NOMO-1 treated with DMSO at 0.1 percent for 48 hours (cell line): ENCODE measurements around the gene THOC3.
"Not testable (repeated sequence)": the region's sequence is repeated elsewhere in the genome, so short reads cannot be mapped to it uniquely, and the experiment has no call there.

Source experiments
- DNase-seq: peaks from one replicate; lab custom pipeline; 2025; ENCODE audit not compliant: unreplicated experiment; lab: John Stamatoyannopoulos, UW

Gene THOC3

DNA sequence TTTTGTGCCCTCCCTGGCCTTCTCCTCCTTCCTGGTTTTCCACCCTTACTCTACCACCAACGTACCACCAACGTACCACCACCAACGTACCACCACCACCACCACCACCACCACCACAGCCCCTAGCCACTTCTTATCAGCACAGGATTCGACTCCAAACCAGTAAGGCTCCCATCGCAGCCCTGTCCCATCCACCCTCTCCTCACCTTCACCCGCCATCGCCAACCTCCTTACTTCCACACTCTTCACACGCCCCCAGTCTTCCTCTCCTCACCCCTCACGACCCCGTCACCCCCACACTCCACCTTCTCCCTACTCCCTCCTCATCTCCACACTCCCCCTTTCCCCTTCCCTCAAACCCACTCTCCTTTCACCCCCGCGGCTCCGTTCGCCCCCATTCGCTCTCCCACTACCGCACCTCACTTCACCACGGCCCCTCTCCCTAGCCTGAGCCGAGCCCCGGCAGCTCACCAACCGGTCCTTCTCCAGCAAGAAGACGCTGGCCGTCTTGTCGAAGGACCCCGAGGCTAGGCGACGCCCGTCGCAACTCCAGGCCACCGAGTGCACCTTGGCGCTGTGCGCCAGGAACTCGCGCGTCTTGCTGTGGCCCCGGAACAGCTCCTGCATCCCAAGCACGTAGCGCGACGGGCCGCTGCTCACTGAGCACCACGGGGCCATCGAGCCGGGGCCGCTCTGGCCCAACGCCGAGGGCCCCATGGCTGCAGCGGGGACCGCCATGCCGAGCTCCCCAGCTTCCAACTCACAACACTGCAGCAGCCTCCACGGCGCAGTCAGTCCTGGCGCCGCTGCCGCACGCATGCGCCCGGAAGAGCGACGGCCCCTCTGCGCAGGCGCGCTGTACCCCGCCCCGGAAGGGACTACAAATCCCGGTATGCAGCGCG is at the start of gene THOC3:
THOC3 (minus strand) TSS at position 845 of the 902 bp plus-strand sequence; CDS start at position 738, 107 bp downstream.
- not testable (repeated sequence) for DNase-seq

DNA sequence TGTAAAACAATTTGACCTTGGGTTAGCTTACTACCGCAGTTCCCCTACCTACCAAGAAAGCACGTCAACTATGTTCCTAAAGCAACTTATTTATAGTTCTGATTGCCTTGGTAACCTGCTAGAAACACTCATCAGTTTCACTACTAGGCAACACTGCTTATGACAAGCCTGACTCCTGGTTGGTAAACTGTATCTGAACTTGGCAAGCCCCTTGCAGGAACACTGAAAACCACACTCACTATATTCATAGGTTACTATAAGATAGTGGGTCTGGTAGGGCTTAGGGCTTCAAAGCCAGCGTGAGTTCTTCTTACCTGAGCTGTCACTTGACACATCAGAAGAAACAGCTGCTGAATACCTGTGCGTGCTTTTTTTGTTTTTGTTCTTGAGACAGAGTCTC is 49.2 kb upstream of the THOC3 start:
- DNase-seq, result not testable (repeated sequence)

GRCh38 chr5:176014360-176014759 is 46.2 kb upstream of the THOC3 start:
- not testable (repeated sequence) for DNase-seq

DNA sequence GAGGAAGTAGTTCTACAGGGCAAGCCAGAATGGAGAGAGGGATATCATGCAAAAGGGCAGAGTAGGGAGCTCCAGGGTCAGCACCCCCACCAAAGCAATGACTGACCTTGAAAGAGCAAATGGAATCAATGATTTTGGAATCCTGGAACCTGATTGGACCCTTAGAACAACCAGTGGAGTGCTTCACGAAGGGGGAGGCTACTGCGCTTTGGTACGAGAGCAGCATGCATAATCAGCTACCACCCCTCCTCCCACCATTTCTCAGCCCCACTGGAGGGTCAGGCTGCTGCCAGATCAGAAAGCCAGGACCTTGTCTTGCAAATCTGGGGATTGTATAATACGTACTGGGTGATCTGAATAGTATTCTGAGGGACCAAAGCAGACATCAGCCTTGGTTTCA is 43.0 kb upstream of the THOC3 start:
- DNase-seq, result not testable (repeated sequence)

DNA sequence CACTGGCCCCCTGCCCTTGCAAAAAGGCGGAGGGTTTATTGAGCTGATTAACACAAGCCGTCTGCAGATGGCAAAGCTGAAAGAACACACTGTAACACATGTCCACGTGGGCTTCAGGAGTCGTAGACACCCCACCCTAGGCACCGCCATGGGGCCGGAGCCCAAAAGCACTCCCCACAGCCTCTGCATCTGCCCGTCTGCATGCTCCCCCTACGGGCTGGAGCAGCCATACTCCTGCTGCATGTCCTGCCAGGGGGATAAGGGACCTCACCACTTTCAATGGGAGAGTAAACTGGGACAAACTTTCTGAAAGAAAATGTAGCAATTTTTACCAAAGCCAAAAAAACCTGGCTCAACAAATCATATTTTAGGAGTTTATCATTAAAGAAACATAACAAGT is 42.1 kb upstream of the THOC3 start:
- not testable (repeated sequence) for DNase-seq

DNA sequence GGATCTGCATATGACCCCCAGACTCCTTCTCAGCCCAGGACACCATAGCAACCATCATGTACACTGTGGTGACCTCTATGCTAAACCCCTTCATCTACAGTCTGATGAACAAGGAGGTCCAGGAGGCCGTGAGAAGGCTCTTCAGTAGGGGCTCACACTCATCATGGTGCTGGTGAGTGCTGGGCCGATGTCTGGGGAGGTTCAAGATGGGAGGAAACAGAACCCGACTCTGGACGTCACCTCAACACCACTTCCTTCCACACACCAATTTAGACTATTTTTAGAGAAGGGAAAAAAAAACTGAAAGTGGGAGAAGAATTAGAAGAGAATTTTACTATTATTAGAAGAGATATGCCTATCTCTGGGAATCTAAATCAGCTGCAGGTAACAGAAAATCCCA is 39.1 kb upstream of the THOC3 start:
- not testable (repeated sequence) for DNase-seq

DNA sequence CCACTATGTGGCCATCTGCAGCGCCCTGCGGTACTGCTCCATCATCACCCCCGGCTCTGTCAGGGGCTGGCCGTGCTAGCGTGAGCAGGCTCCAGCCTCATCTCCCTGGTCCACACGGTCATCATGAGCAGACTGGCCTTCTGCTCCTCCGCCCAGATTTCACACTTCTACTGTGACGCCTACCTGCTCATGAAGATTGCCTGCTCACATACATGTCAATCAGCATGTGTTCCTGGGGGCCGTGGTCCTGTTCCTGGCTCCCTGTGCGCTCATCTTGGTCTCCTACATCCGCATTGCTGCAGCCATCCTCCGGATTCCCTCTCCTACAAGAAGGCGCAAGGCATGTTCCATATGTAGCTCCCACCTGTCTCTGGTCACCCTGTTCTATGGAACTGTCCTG is 38.7 kb upstream of the THOC3 start:
- DNase-seq, result not testable (repeated sequence)

DNA sequence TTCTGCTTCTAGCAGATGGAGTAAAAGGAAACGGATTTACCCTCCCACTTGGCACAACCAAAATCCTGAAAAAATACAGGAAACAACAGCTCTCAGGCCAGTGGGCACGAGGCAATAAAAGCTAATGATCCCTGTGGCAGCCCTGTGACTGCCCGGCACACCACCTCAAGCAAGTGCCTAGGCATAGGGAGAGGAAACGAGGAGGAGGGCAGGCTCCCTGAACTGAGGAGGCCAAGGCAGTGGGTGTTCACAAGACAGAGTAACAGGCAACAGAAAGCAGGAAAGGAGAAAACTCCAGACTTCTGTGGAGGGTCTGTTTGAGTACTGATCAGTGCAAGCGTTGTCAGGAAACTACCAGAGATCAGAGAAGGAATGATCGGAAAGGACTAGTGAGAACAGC is 29.9 kb upstream of the THOC3 start:
- DNase-seq, result not testable (repeated sequence)

GRCh38 chr5:175997495-175997894 is 29.4 kb upstream of the THOC3 start:
- not testable (repeated sequence) for DNase-seq

DNA sequence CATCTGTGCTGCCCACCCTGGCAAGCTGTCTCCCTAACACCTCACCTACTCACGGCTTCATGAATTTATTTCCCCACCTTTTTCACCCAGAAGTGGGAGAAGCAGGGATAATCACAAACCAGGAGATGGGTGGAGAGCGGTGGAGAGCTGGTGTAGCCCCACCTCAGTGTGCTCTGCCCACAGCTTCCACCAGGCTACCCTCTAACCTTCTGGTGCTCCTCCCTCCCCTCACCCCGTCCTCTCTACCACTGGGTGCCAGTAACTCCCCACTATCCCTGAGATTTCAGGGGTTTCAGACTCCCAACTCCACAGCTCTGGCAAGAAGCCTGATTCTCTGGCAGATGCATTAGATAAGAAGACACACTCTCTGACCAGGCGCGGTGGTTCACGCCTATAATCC is 28.7 kb upstream of the THOC3 start:
- not testable (repeated sequence) for DNase-seq

DNA sequence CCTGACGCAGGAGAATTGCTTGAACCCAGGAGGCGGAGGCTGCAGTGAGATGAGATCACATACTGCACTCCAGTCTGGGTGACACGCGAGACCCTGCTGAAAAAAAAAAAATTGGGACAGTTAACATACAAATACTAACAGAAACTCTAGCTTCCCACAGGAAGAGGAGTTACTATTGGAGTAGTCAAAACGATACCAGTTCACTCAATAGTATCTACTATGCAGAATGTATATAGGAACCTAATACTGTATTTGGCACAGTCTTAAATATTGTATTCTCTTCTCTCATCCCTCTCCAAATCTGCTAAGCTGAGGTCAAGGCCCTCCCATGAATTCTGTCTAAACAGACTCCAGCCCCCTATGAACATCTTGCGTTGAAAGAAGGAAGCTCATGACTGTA is 27.4 kb upstream of the THOC3 start:
- not testable (repeated sequence) for DNase-seq

DNA sequence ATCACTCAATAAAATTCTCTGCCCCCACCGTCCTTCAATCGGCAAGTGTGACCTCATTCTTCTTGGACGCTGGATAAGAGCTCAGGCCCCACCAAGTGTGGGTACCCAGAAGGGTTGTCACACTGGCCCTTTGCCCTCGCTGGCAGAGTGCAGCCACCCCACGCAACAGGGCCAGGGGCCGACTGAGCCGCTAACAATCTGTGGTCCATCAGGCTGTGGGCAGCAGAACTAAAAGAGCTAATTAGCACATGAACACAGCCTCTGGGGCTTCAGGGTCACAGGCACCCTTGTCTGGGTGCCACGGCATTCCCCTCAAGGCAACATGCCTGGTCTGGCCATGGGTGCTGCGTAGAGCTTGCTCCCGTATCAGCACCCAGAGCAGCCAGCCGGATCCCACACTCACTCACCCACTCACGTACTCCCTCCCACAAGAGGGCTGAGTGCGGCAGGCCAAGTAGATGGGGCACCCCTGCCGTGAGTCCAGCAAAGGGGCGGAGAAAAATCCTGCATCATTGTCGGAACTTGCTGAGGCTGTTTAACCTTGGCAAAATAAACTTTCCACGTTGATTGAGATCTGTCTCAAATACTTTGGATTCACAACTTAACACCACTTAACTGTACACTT is 11.4 kb upstream of the THOC3 start:
- DNase-seq, result not testable (repeated sequence)

GRCh38 chr5:175968381-175968780 is 266 bp upstream of the THOC3 start:
- DNase-seq, result not testable (repeated sequence)

GRCh38 chr5:175962329-175962728 is 5.8 kb downstream of the THOC3 start:
- not testable (repeated sequence) for DNase-seq

DNA sequence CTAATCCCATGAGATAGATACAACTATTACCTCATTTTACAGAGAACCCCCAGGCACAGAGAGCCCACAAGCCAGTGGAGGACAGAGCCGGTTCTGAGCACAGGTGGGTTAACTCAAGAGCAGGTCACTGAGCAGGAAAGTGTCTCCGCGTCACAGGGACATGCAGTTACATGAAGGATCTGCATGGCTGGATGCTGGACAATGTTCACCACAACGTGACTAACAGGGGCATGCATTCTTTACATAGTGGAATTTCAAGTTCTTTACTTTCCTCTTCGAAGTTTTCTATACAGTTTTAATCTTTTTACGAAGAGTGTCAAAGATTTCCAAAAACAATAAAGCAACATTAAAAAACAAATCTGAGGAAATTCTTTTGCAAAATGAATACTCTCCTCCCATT is 7.9 kb downstream of the THOC3 start:
- not testable (repeated sequence) for DNase-seq

DNA sequence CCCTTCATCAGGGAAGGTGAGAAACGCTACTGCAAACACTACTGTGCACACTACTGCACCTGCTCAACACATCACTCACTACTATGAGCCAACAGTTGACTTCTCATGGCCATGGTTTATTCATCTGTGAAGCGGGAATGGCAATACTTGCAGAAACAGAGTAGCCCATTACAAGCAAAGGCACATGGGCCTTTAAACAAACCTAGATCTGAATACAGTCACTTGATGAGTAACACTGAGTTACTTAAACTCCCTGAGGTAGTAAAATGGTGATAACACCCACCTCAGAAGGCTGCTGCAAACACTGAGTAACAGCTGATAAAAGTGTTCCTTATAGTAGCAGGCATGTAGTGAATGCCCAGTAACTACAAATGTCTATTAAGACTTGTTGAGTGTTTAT is 9.6 kb downstream of the THOC3 start:
- not testable (repeated sequence) for DNase-seq

DNA sequence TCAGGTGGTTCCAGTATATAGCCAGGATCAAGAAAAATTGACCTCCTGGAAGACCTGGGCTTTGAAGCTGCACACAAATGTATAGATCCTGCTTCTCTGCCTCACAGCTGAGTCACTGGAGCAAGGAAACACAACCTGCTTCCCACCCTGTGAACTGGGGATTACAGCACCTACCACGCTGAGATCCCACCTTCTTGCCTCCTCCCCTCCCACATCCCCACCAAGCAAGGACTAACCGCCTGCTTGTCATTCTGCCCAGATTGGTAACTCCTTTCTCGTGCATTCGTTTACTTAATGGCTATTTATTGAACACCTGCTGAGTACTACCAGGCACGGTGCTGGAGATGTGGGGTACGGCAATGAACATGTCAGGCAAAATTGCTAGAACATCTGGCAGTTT is 14.0 kb downstream of the THOC3 start:
- DNase-seq, result not testable (repeated sequence)

DNA sequence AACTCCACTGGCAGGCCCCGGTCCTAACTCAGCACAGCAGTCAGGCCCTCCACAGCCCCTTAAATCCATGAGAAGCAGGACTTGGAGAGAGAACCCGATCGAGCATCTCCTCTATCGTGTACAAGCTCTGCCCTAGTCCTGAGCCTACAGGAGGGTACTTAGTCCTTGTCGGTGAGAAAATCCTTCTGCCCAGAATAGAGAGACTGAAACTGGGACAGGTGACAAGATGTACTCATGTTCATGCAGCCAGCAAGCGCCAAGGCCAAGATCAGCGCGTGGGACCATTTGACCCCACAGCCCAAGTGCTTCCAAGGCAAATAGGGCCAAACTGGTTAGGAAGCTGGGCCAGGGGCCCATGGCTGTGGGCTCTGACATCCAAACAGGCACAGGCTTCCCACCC is 15.3 kb downstream of the THOC3 start:
- DNase-seq, result not testable (repeated sequence)

GRCh38 chr5:175951339-175951969 is 16.7 kb downstream of the THOC3 start:
- DNase-seq, result not testable (repeated sequence)

GRCh38 chr5:175948329-175949108 is 19.6 kb downstream of the THOC3 start:
- not testable (repeated sequence) for DNase-seq

DNA sequence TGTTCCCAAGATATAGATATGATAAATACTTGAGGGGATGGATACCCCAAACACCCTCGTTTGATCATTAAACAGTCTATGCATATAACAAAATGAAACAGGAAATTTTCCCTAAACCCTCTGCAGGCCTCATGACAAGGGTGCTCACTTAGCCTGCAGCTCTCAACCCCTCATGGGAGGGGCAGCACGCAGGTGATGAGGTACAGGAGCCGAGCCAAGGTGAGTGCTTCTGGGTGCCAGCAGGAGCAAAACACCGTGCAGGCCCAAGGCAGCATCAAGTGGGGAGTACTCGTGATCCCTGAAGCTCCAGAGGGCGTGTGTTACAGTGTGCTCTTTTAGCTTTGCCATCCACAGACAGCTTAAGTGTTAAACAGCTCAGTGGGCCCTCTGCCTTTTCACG is 24.9 kb downstream of the THOC3 start:
- not testable (repeated sequence) for DNase-seq
